Activated CD4-positive, alpha-beta T cell treated with anti-CD3 and anti-CD28 coated beads for 36 hours (primary cell): ENCODE data around the gene PLCB1. TPM values are rescaled to one million over a fixed set of nuclear protein-coding genes. Genes with fewer than 3 reads are reported as not detected.

Source experiments
- ATAC-seq: fragments of 200-7000 bp; cut with Tn5 transposase; one replicate; pipeline ENCODE4 v1.10.0; 2021; ENCODE audit warnings: mild to moderate bottlenecking, moderate library complexity
- CTCF ChIA-PET: fragments of 350-600 bp; sonication (Branson Sonifier 250); formaldehyde crosslinking; loops from one replicate; lab custom pipeline; 2021; ENCODE audit warnings: antibody characterized with exemption; lab: Charles Lee
- POLR2A ChIA-PET: fragments of 350-600 bp; sonication (Branson Sonifier 250); formaldehyde crosslinking; loops from one replicate; lab custom pipeline; 2021; ENCODE audit warnings: antibody characterized with exemption, inconsistent platforms; lab: Charles Lee
- DNase-seq: peaks from one replicate; pipeline ENCODE4 v3.0.0-alpha.2; 2020
- H3K27ac Mint-ChIP-seq: one replicate; pipeline ENCODE4 v1.8.0; 2021; ENCODE audit warnings: mixed read lengths
- H3K27me3 Mint-ChIP-seq: one replicate; pipeline ENCODE4 v1.8.0; 2021; ENCODE audit warnings: mixed read lengths
- H3K36me3 Mint-ChIP-seq: one replicate; pipeline ENCODE4 v1.8.0; 2021; ENCODE audit warnings: low read depth, mixed read lengths
- H3K4me1 Mint-ChIP-seq: one replicate; pipeline ENCODE4 v1.8.0; 2021; ENCODE audit warnings: mixed read lengths
- H3K4me3 Mint-ChIP-seq: one replicate; pipeline ENCODE4 v1.8.0; 2021; ENCODE audit warnings: mild to moderate bottlenecking, moderate library complexity, mixed read lengths
- H3K9me3 Mint-ChIP-seq: one replicate; pipeline ENCODE4 v1.8.0; 2021; ENCODE audit warnings: low read depth, mixed read lengths
- intact Hi-C, 2 experiments: fragments of 100-400 bp; cut with DNase I in 1 of 2; cut with micrococcal nuclease in 1 of 2; formaldehyde crosslinking; loops; one replicate each; pipeline versions ENCODE4 v1.14.2 to v1.15.1; 2022 to 2024; cut with DNase I, micrococcal nuclease
- total RNA-seq, 2 experiments: library from RNA; stranded (reverse); gene quantifications; one replicate each; pipeline ENCODE4 v1.2.3, GENCODE V29; 2021

The PLCB1 gene
- total RNA-seq, 2 experiments from 2014 or later = 1.4 to 1.5 TPM

- no peak for DNase-seq
- ATAC-seq = no peak
- Mint-ChIP-seq H3K36me3 (no peaks in the 10 kb centered on the region), H3K4me1 (no peaks in the 10 kb centered on the region), H3K9me3 (no peaks in the 10 kb centered on the region), H3K27me3 (no peaks in the 10 kb centered on the region), H3K4me3 (no peak overlapping the region), H3K27ac (no peak overlapping the region)
- intact Hi-C loops = no loop called here
- POLR2A ChIA-PET = no interaction called here
- CTCF ChIA-PET = interaction anchor here (0.7 to 2.8 kb wide), 6 partner anchors 10 to 281 kb away, joined by 3 to 16 read pairs (median 4); no protein-coding TSS in a partner anchor
Measured at GRCh38 chr20:8749986-8750385, 617.9 kb downstream of the PLCB1 start.

- H3K9me3 Mint-ChIP-seq = no peaks in the 10 kb centered on the region
- H3K4me1 Mint-ChIP-seq = no peaks in the 10 kb centered on the region
- ATAC-seq (no peak), DNase-seq (no peak)
- POLR2A ChIA-PET = no interaction called here
- H3K27me3 Mint-ChIP-seq = no peaks in the 10 kb centered on the region
- no peaks in the 10 kb centered on the region for H3K36me3 Mint-ChIP-seq
- intact Hi-C loops = no loop called here
- no peak overlapping the region for H3K27ac Mint-ChIP-seq
- CTCF ChIA-PET = interaction anchor here (0.7 to 2.8 kb wide), 2 partner anchors 33 to 538 kb away, joined by 3 to 6 read pairs; no protein-coding TSS in a partner anchor
- H3K4me3 Mint-ChIP-seq = no peak overlapping the region
Measured at GRCh38 chr20:8755340-8756118, 623.5 kb downstream of the PLCB1 start.

- intact Hi-C loops = no loop called here
- H3K27ac Mint-ChIP-seq = no peak overlapping the region
- no peak for DNase-seq
- no peaks in the 10 kb centered on the region for H3K36me3 Mint-ChIP-seq
- CTCF ChIA-PET = interaction anchor here (2.8 kb wide), 1 partner anchor 34 kb away, joined by 6 read pairs; no protein-coding TSS in a partner anchor
- H3K9me3 Mint-ChIP-seq = no peaks in the 10 kb centered on the region
- H3K4me3 Mint-ChIP-seq = no peak overlapping the region
- no peaks in the 10 kb centered on the region for H3K27me3 Mint-ChIP-seq
- no peaks in the 10 kb centered on the region for H3K4me1 Mint-ChIP-seq
- ATAC-seq = no peak
- POLR2A ChIA-PET = no interaction called here
Measured at GRCh38 chr20:8756410-8756809, 624.3 kb downstream of the PLCB1 start.

- no peaks in the 10 kb centered on the region for H3K4me1 Mint-ChIP-seq
- no peaks in the 10 kb centered on the region for H3K9me3 Mint-ChIP-seq
- ChIA-PET POLR2A (interaction anchor here (0.6 kb wide), 1 partner anchor 1461 kb away, joined by 3 read pairs; no protein-coding TSS in a partner anchor), CTCF (interaction anchor here (2.8 kb wide), 1 partner anchor 34 kb away, joined by 6 read pairs; no protein-coding TSS in a partner anchor)
- intact Hi-C loops = no loop called here
- H3K36me3 Mint-ChIP-seq = no peaks in the 10 kb centered on the region
- no peak for DNase-seq
- no peaks in the 10 kb centered on the region for H3K27me3 Mint-ChIP-seq
- no peak for ATAC-seq
- no peak overlapping the region for H3K27ac Mint-ChIP-seq
- H3K4me3 Mint-ChIP-seq = no peak overlapping the region
Measured at GRCh38 chr20:8757146-8757545, 625.1 kb downstream of the PLCB1 start.

- no peak overlapping the region for H3K27ac Mint-ChIP-seq
- intact Hi-C loops = no loop called here
- H3K36me3 Mint-ChIP-seq = no peaks in the 10 kb centered on the region
- ChIA-PET CTCF (interaction anchor here (0.6 to 1.0 kb wide), 2 partner anchors 10 to 1204 kb away, joined by 3 read pairs; no protein-coding TSS in a partner anchor), POLR2A (no interaction called here)
- no peaks in the 10 kb centered on the region for H3K9me3 Mint-ChIP-seq
- H3K27me3 Mint-ChIP-seq = no peaks in the 10 kb centered on the region
- DNase-seq = no peak
- no peaks in the 10 kb centered on the region for H3K4me1 Mint-ChIP-seq
- H3K4me3 Mint-ChIP-seq = no peak overlapping the region
- ATAC-seq = no peak
Measured at GRCh38 chr20:8764344-8764962, 632.4 kb downstream of the PLCB1 start.

- no peaks in the 10 kb centered on the region for H3K27me3 Mint-ChIP-seq
- H3K4me3 Mint-ChIP-seq = no peak overlapping the region
- CTCF ChIA-PET = no interaction called here
- ATAC-seq (no peak), DNase-seq (no peak)
- POLR2A ChIA-PET = no interaction called here
- H3K27ac Mint-ChIP-seq = no peak overlapping the region
- H3K36me3 Mint-ChIP-seq = no peaks in the 10 kb centered on the region
- intact Hi-C loops = no loop called here
- H3K9me3 Mint-ChIP-seq = no peaks in the 10 kb centered on the region
- H3K4me1 Mint-ChIP-seq = no peaks in the 10 kb centered on the region
Measured at GRCh38 chr20:8766868-8767390, 634.9 kb downstream of the PLCB1 start.

GRCh38 chr20:8774412-8774811, 642.3 kb downstream of the PLCB1 start:
- no peak overlapping the region for H3K4me3 Mint-ChIP-seq
- H3K4me1 Mint-ChIP-seq = no peaks in the 10 kb centered on the region
- no peaks in the 10 kb centered on the region for H3K9me3 Mint-ChIP-seq
- no peak overlapping the region for H3K27ac Mint-ChIP-seq
- ChIA-PET CTCF (interaction anchor here (0.6 to 1.2 kb wide), 2 partner anchors 14 to 34 kb away, joined by 3 to 4 read pairs; no protein-coding TSS in a partner anchor), POLR2A (no interaction called here)
- intact Hi-C loops = no loop called here
- no peaks in the 10 kb centered on the region for H3K27me3 Mint-ChIP-seq
- no peaks in the 10 kb centered on the region for H3K36me3 Mint-ChIP-seq
- DNase-seq (no peak), ATAC-seq (no peak)

- intact Hi-C loops = no loop called here
- peaks cover 2% of the 10 kb centered on the region for H3K9me3 Mint-ChIP-seq
- ATAC-seq = no peak
- H3K27me3 Mint-ChIP-seq = no peaks in the 10 kb centered on the region
- no peaks in the 10 kb centered on the region for H3K36me3 Mint-ChIP-seq
- CTCF ChIA-PET = interaction anchor here (1.2 kb wide), 1 partner anchor 56 kb away, joined by 3 read pairs; no protein-coding TSS in a partner anchor
- no peaks in the 10 kb centered on the region for H3K4me1 Mint-ChIP-seq
- POLR2A ChIA-PET = no interaction called here
- no peak overlapping the region for H3K4me3 Mint-ChIP-seq
- H3K27ac Mint-ChIP-seq = no peak overlapping the region
- DNase-seq = no peak
Measured at GRCh38 chr20:8777911-8778310, 645.8 kb downstream of the PLCB1 start.

GRCh38 chr20:8778387-8778786, 646.3 kb downstream of the PLCB1 start:
- DNase-seq = no peak
- no peaks in the 10 kb centered on the region for H3K27me3 Mint-ChIP-seq
- no peak overlapping the region for H3K27ac Mint-ChIP-seq
- H3K36me3 Mint-ChIP-seq = no peaks in the 10 kb centered on the region
- intact Hi-C loops = no loop called here
- CTCF ChIA-PET = interaction anchor here (1.2 kb wide), 1 partner anchor 56 kb away, joined by 3 read pairs; no protein-coding TSS in a partner anchor
- H3K9me3 Mint-ChIP-seq = peaks cover 2% of the 10 kb centered on the region
- POLR2A ChIA-PET = no interaction called here
- no peak for ATAC-seq
- H3K4me3 Mint-ChIP-seq = no peak overlapping the region
- no peaks in the 10 kb centered on the region for H3K4me1 Mint-ChIP-seq

GRCh38 chr20:8780915-8781314, 648.8 kb downstream of the PLCB1 start:
- POLR2A ChIA-PET = no interaction called here
- intact Hi-C loops = no loop called here
- Mint-ChIP-seq H3K27ac (no peak overlapping the region), H3K4me1 (no peaks in the 10 kb centered on the region), H3K36me3 (no peaks in the 10 kb centered on the region), H3K27me3 (no peaks in the 10 kb centered on the region), H3K9me3 (peaks cover 2% of the 10 kb centered on the region), H3K4me3 (no peak overlapping the region)
- CTCF ChIA-PET = no interaction called here
- ATAC-seq = no peak
- no peak for DNase-seq

GRCh38 chr20:8782804-8783203, 650.7 kb downstream of the PLCB1 start:
- DNase-seq = no peak
- intact Hi-C loops = no loop called here
- H3K36me3 Mint-ChIP-seq = no peaks in the 10 kb centered on the region

More at GRCh38 chr20:8782804-8783203, 650.7 kb downstream of the PLCB1 start:
- ATAC-seq = no peak
- no peaks in the 10 kb centered on the region for H3K27me3 Mint-ChIP-seq
- CTCF ChIA-PET = no interaction called here
- POLR2A ChIA-PET = no interaction called here
- no peaks in the 10 kb centered on the region for H3K4me1 Mint-ChIP-seq
- H3K4me3 Mint-ChIP-seq = no peak overlapping the region
- H3K9me3 Mint-ChIP-seq = peaks cover 2% of the 10 kb centered on the region
- H3K27ac Mint-ChIP-seq = no peak overlapping the region
